ENCODE results near the gene SLC5A1.
"Not testable (repeated sequence)": the region's sequence is repeated elsewhere in the genome, so short reads cannot be mapped to it uniquely, and the experiment has no call there.

GRCh38 chr22:32135958-32136357 lies 92.9 kb downstream of the SLC5A1 start:
- TF ChIP-seq EZH2phosphoT487 (IDR thresholded peaks at IDR 0.05; ENCODE audit: borderline replicate concordance, low read length), result not testable (repeated sequence)
- TF ChIP-seq, protein P1, sequence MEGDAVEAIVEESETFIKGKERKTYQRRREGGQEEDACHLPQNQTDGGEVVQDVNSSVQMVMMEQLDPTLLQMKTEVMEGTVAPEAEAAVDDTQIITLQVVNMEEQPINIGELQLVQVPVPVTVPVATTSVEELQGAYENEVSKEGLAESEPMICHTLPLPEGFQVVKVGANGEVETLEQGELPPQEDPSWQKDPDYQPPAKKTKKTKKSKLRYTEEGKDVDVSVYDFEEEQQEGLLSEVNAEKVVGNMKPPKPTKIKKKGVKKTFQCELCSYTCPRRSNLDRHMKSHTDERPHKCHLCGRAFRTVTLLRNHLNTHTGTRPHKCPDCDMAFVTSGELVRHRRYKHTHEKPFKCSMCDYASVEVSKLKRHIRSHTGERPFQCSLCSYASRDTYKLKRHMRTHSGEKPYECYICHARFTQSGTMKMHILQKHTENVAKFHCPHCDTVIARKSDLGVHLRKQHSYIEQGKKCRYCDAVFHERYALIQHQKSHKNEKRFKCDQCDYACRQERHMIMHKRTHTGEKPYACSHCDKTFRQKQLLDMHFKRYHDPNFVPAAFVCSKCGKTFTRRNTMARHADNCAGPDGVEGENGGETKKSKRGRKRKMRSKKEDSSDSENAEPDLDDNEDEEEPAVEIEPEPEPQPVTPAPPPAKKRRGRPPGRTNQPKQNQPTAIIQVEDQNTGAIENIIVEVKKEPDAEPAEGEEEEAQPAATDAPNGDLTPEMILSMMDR (conservative IDR thresholded peaks at IDR 0.05; ENCODE audit: low read depth, low read length), result not testable (repeated sequence)
